NCI-H524 (cell line): ENCODE data around the gene SDK1.
A peak's percentile ranks its signal among the peaks of the same experiment; 100 is the strongest.
"Not testable (repeated sequence)": the region's sequence is repeated elsewhere in the genome, so short reads cannot be mapped to it uniquely, and the experiment has no call there.

Experiments used
- DNase-seq, 2 experiments: peaks; one replicate each; lab custom pipeline; 2025; lab: John Stamatoyannopoulos, UW

Gene SDK1

DNA sequence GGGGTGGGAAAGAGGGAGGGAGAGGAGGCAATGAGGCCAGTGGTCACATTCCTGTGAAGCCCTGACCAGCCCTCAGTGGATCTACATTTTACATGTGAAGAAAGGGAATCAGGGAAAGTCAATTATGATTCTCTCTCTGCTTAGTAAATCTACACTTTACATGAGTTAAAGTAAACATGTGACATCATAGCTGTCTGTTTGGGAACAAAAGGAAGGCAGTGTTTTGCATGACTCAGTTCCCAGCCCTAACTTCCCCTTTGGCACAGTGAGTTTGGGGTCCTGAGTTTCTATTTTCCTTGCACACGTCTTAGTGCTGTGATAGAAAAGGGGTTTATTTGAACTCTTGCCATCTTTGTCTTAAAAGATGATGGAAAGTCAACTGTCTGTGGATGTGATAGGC lies 615.1 kb downstream of the SDK1 start:
- DNase-seq: no peak

DNA sequence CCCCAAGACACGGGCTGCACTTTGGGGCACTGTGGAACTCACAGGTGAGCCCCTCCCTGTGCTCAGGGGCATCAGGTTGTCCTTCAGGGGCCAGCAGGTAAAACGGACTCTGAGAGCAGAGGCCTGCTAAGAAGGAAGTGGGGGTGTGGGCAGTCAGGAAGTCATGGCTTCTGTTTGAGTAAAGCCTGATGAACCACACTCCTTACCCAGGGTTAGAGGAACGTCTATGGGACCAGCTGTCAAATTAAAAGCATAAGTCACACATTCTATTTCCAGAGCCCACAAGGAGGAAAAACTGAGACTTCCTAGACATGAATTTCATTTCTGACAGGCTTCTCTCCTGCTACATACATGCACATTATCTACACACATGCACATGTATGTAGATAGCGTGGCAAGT lies 616.4 kb downstream of the SDK1 start:
- DNase-seq: no peak

DNA sequence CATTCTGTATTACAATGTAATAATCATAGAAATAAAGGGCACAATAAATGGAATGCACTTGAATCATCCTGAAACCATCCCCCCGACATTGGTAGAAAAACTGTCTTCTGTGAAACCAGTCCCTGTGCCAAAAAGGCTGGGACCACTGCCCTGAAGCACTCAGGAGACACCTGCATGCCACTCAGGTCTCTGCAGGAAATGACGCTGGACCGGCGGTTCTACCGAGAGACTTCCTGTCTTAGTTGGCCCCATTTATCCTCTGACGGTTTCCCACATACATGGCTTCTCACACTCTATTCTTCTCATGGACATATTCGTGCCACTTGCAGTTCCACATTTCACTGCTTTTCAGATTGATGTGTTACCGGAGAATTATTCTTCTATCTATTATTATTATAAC lies 617.5 kb downstream of the SDK1 start:
- no peak for DNase-seq

DNA sequence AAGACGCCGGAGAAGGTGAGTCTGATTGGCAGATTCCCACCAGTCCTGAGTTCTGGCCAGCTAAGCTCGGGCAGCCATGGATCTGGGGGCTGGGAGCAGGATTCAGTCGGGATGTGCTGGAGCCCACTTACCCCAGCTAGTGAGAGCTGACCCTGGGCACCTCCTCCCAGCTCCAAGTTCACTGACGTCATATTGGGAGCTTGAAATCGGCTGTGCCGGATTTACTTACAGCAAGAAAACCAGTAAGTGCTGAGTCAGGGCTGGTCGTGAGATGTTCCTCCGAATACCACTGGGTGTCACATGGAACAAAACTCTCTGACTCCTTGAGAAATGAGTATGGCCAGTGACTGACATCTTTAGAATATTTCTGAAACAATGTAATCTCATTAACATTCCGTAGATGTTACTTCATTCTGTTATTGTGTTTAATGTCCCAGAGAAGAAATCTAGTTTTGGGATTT lies 621.2 kb downstream of the SDK1 start:
- DNase-seq: peak in 1 of 2 experiments; percentile 6

DNA sequence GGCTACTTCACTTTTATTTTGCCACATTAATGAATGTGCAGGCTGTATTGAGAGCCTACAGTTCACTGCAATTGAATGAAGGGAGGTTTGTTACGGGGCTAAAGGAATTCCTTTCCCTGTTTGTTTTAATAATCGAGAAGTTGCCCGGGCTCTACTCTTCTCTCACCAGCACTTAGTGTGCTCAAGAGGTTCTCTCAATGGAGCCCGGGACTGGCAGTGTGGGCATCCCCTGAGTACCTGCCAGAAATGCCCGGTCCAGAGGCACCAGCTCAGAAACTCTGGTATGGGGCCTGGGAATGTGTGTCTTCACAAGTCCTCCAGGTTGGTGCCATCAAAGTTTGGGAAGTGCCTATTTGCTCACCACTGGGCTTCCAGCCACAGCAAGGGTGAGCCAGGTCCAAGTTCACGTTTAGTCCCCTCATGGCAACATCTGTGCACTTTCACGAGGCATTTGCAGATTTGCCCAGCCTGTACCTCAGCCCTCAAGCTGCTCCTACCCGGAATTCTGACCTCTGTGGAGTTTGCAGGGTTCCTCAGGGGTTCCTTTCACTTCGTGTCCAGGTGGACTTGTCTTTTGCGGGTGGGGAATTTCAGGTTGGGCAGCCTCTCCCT lies 622.4 kb downstream of the SDK1 start:
- no peak for DNase-seq

DNA sequence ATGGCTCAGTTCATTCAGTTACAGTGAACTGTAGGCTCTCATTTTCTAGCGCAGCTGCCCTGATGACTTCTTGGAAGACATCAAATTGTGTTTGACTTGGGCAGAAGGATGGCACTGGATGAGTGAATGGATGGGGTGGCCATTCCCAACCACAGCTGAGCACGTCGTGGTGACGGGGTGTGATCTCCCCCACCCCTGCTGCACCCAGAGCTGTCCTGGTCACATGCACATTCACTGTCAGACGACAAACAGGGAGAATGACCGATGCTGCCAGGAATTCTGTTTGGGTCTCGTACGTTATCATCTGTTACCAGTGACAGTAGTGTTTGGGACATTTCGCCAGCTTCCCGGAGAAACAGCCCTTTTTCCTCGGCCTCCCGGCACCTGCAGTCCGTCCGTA lies 623.2 kb downstream of the SDK1 start:
- DNase-seq: no peak

DNA sequence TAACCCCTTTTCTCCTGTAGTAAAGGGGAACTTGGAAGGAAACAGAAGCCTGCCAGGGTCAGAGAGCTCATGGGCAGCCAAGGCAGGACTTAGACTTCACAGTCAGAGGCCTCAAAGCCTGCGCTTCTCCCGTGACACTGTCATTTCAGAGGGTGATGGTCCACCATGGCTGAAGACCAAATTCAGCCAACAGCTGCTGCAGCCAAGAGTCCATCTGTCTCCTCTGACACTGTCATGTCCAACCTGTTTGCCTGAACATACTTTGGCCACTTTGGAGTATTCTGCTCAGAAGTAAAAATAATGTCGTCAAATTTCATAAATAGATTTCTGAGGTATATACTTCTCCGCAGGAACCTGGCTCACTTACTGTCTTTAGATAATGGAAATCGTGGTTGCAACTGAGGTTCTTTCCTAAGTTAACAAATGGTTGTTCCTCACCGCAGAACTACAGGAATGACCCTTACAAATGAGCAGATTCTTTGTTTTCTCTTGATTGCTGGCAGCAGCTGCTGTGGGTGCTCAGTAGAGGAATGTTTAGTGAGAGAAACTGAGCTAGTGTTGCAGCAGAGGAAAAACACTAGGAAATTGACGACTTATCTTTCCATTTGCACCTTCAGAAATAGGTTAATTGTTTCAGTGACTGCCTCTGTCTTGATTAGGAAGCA lies 626.5 kb downstream of the SDK1 start:
- DNase-seq: no peak

DNA sequence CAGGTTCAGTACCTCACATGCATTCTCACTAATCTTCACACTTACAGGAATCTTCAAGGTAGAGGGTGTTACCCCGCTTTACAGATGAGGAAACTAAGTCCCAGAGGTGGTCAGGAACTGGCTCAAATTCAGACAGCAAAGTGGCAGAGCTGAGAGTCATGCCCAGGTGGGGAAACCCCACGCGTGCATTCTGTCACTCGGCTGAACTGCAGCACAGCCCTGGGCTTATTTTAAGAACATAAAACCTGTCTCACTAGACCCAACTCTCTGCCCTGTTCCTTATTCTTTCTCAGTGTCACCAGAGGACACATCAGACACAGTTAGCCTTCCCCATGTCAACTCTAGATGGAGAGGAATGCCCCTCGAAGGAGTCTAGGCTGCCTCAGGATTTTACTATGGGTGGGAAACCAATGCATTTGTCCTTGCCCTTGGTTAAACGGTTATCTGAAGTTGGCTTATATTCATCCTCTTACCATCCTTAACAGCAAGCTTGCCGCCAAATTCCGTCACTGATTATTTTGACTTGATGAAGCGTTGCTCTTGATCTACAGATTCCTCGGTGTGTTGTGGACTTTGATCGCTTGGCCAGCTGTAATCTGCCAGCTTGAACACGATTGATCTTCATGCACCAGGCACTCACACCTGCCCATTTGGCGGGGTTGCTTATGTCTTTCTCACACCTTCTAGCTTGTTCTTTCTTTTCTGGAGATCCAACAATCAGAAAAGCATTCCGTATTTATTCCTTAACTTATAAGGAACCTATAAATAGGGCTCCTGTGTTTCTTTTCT lies 627.9 kb downstream of the SDK1 start:
- DNase-seq: no peak

DNA sequence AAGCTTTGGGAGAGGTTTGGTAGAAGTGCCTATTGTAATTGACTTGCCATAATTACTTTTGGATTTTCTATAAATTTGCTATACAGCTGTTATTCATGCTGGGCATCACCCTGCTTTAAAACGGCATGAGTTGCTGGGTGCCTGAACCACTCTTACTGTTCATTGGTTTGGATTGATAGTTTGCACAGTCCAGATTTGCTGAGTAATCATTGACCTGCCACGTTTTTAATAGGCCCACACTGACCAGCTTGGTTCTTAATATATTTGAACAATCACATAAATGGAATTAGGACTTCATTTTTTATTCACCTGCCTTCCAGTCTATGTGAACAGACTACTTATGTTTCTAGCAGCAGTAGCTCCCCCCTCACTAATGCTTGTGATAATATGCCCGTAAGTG lies 630.8 kb downstream of the SDK1 start:
- DNase-seq: no peak

DNA sequence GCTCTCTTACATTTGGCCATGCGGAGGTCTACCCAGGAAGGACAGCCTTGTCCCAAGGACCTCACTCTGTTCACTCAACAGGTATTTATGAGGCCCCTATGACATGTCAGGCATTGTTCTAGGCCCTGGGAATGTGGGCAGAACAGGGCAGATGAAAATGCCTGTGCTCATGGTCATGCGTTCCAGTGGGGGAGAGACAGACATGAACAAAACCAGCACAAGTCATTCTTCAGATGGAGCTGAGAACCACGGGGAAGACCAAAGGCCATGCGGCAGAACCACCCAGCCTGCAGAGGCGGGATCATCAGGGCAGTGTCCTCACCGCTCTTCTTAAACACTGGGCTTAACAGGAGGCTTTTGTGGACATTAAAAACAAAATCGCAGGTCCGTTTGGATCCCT lies 636.1 kb downstream of the SDK1 start:
- no peak for DNase-seq

DNA sequence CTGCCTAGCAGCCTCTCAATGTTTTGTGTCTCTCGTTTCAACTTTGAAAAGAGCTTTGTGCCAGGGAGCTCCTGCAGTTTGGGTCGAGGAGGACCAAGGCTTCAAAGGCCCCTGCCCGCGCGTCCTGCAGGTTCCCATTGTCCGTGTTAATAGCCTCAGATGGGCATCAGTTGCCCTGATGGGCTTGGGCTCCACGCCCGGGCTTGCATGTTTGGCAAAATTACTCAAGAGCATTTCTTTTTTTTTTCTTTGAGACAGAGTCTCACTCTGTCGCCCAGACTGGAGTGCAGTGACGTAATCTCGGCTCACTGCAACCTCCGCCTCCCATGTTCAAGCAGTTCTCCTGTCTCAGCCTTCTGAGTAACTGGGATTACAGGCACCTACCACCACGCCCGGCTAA lies 636.6 kb downstream of the SDK1 start:
- DNase-seq: no peak

DNA sequence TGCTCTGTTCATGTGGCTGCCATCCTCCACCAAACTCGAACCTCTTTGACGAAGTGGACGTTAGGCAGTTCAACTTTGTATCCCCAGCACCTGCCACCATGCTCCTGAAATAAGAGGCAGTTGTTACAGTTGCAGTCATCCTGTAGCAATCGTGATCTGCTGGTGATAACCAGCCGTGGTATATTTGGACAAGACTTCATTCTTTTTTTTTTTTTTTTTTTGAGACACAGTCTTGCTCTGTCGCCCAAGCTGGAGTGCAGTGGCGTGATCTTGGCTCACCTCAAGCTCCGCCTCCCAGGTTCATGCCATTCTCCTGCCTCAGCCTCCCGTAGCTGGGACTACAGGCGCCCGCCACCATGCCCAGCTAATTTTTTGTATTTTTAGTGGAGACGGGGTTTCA lies 640.7 kb downstream of the SDK1 start:
- DNase-seq: not testable (repeated sequence)

DNA sequence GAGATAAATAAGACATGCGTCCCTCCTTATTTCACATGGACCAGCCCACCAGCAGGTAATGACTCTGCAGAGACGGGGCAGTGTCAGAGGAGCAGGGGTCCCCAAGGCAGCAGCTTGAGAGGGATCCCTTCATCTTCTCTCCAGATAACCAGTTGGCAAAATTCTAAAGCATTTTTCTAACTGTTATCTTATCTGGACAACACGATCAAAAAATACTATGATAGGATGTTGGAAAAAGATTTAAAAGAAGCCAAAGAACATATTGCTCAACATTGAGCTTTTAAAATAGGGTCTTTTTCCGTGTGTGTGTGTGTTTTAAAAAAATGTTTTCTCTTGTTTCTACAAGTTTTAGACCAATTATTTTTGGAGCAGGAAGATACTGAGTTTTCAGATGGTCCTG lies 641.2 kb downstream of the SDK1 start:
- no peak for DNase-seq

DNA sequence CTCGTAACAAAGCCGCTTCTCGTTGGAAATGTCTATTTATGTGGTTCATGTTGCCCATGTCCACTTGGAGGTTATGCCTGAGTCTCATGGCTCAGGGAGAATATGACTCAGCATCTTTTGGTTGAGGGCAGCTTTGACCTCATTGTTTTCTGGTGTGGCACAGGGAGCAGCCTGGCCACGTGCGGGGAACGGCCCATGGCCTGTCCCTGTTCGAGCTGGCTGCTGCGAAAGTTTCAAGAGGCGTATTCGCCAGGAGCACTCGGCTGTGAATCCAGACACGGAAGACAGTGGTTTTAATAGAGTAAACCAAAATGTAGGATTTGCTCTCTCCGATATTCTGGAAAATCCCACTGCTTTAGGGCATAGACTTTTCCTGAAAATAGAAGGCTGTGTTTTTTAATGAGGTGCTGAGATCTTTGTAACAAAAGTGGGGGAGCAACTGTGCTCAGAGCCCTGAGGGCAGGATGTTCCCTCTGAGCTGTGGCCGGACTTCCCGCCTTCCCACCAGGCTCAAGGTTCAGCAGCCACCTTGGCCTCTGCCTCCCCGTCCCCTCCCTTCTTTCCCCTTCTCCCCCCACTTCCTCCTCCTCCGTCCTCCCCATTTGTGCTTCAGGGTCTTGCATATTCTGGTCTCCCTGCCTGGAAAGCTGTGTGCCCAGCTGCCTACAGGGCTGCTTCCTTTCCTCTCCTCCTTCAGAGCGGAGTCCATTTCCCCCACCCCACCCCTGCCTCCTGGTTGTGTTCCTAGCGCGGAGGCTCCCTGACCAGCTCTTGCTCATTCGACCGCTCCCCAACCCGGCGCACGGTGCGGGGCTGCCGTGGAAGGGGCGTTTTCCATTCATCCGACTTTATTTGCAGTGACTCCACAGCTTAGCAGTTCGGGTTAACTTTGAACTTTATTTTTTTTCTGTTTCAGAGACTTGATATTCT lies 642.0 kb downstream of the SDK1 start:
- DNase-seq: no peak

DNA sequence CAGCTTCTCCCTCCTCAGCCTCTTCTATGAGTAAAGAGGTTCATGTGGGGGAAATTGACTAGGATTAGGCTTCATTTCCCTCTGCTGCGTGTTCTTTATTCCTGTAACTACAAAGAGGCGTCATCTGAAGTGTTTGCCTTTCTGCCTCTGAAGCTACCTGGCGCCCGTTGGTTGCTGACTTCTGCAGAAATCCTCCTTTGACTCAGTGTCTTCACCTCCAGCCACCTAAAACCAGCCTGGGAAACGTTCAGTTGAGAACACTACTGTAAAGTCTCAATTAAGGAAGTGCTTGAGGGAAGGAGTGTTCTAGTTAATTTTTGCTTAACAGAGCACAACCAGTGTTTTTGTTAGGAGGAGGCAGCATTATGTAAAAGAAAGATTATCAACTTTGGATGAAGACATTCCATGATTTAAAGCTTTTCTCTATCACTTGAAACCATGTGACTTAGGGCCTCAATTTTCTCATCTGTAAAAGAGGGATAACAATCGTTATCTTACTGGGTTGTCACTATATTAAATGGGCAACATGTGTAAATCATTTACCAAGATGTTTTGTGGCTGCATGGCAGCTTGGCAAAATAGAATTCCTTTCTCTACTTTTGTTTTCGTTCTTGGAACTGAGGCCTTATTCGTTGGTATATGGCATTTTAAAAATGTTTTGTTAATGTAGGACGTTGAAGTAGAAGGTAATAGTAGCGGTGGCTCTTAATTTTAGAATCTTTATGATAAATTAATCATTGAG lies 642.9 kb downstream of the SDK1 start:
- DNase-seq: no peak

DNA sequence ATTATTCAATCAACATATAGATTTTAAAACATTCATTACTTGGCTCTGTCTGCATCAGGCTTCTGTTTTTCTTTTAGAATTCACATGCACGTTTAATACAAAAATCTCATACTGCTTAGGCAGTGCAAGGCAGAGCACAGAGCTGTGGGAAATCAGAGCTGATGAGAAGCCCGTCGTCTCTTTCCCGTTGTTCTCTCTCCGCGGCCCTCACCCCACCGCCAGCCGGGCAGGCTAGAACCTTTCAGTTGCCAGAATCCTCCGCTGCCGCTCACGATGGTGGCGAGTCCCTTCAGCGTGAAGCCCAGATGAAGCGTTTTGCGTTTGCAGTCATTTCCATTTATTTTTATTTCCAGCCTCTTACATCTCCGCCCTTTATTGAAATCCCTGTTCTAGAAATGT lies 648.2 kb downstream of the SDK1 start:
- DNase-seq: no peak

DNA sequence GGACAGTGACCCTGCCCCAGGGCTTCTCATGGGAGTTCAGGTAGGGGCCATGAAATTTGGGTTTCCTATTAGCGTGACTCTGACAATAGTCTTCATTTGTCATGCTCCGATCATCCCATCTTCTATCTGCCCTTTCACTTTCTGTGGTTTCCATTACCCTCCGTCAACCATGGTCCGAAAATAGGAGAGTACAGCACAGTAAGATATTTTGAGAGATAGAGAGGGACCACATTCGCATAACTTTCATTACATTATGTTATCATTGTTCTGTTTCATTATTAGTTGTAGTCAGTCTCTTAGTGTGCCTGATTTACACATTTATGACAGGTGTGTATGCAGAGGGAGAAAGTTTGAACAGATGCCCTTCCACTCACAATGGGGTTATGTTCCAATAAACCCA lies 649.2 kb downstream of the SDK1 start:
- no peak for DNase-seq

DNA sequence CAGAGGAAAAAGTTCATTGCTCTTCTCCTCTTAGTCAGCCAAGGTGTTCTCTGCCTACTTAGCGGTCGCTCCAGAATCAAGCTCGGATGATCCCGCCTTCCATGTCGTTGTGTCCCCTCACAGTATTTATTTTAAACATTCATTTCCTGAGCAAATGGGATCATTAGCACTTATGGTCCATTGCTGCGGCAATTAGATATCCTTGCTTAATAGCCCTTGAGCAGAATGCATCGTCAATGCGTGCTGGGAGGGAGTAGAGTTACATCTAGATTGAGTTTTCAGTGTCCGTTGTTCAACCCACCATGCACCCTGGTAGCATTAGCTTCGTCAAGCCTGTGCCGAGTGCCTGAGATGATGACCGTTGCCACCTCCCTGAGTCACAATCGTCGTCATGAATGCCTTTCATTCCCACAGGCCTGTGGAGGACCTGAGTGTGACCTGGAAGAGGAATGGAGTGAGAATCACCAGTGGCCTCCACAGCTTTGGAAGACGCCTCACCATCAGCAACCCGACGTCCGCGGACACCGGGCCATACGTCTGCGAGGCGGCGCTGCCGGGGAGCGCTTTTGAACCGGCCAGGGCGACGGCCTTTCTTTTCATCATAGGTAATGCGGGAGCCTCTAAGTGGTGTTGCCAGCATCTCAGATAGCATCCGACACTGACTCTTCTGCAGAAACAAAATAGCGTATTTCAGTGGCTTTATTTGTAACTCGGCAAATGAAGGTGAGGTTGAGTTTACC lies 650.4 kb downstream of the SDK1 start:
- no peak for DNase-seq

DNA sequence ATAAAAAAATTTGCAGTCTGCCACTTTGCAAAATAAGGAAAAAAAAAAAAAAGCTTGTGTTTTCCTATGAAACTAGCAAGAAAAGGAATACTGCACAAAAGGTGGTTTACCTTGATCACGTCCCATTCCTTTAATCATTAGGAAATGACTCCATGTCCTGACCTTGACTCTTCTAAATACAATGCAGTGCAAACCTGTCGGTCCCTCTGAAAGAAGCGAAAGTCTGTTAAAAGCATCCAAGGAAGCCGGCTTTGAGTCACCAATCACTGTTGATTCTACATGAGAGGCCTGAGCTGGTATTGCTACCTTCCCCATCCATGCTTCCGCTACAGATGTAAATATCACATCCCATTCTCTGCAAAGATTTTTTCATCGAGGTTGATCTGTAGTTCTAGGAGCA lies 652.1 kb downstream of the SDK1 start:
- DNase-seq: no peak

DNA sequence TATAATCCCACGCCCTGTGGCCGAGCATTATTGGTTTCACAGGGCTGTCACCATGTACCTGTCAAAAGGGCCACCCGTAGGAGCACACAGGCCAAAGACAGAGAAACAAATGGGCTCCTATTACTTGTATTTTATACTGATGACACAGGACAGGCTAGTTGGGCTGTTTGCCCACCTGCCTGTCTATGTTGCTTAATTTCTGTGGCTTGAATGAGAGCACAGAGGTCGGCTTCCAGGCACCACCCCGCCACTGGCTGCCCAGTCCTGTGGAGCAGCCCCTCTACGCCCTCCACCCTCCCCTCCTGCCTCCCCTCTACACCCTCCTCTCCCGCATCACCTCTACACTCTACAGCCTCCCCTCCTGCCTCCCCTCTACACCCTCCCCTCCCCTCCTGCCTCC lies 652.9 kb downstream of the SDK1 start:
- no peak for DNase-seq

DNA sequence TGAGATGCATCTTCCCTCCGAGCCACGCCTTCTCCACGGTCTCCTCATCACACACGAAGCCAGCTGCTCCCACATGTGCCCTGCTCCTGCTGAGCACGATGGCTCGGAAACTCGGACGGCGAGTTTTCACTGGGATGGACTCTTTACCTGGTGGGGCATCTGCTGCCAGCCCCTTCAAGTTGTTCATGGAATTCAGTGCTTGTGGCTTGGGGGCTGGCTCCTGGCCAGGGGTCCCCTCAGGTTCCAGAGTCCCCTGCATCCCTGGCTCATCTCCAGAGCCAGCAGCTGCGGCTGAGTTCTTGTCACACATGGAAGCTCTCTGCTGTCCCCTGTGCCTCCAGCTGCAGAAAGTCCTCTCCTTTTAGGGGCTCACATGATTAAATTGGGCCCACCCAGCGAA lies 654.0 kb downstream of the SDK1 start:
- no peak for DNase-seq
